Measurements from ENCODE around the gene RAB29.
"Not testable (repeated sequence)": the region's sequence is repeated elsewhere in the genome, so short reads cannot be mapped to it uniquely, and the experiment has no call there.

RAB29 gene

GRCh38 chr1:205775015-205775716, at the start of gene RAB29:
Gene RAB29, minus strand, starts transcription at chr1:205775482. Its CDS starts 526 bp downstream, at chr1:205774956.
- peak; percentile 84 for DNase-seq

DNA sequence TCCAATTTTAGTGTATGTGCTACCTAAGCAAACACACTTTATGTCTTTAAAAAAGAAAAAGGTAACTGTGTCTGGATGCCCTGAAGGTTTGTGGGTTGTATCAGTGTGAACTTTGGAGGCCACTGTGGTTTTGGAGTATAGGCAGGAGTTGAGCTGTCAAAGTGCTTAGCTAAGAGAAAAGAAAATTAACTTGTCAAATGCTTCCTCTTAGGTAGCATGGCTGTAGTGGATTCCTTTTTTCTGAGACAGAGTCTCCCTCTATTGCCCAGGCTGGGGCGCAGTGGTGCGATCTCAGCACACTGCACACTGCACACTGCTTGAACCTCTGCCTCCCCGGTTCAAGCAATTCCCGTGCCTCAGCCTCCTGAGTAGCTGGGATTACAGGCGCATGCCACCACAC, 48.9 kb upstream of the RAB29 start:
- DNase-seq, result no peak

DNA sequence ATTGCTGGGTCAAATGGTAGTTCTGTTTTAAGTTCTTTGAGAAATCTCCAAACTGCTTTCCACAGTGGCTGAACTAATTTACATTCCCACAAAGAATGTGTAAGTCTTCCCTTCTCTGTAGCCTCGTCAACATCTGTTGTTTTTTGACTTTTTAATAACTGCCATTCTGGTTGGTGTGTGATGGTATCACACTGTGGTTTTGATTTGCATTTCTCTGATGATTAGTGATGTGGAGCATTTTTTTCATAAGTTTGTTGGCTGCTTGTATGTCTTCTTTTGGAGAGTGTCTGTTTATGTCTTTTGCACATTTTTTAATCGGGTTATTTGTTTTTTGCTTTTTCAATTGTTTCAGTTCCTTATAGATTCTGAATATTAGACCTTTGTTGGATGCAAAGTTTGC, 48.0 kb upstream of the RAB29 start:
- DNase-seq, result not testable (repeated sequence)

- DNase-seq, result no peak
These were observed 47.1 kb upstream of the RAB29 start for GRCh38 chr1:205822397-205822796.

DNA sequence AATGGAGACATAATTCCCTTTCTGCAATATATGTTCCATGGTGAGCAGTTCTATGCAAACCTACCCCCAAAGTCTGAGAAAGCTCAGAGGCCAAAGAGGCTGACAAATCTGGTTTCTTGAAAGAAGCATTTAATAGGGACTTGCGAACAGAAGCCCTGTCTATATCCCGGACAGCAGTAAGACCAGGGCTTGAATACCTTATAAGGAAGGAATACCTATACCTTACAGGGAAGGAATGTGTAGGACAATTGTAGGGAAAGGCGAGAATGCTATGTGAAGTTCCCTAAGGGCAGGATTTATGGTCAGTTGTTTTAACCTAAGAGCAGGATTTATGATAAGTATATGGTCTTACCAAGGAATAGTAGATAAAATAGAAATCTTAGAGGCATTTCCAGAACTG, 42.7 kb upstream of the RAB29 start:
- DNase-seq, result no peak

DNA sequence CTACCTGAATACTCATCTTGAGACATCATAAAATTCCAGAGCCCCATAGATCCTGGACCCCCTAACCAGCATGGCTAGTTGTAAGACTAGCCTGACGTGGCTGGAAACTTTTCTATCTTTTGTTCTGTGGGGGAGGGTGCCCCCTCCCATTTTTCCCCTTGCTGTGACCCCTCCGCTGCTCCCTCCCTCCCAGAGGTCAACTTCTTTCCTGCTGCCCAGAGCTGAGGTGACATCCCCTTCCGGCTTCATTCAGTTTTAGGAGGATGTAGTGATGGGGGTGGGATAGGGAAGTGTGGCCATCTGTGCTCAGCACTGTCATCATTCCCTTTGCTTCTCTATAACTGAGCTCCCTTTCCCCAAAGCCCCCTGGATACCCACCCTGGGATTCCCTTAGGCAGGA, 42.1 kb upstream of the RAB29 start:
- DNase-seq, result no peak

- no peak for DNase-seq
These were observed 38.4 kb upstream of the RAB29 start for GRCh38 chr1:205813755-205814058.

- peak; percentile 91 for DNase-seq
These were observed 37.8 kb upstream of the RAB29 start, which contains the start of gene SLC41A1 for GRCh38 chr1:205812878-205813754. Gene SLC41A1, minus strand, starts transcription at chr1:205813198. Its CDS starts 2,757 bp downstream, at chr1:205810441.

DNA sequence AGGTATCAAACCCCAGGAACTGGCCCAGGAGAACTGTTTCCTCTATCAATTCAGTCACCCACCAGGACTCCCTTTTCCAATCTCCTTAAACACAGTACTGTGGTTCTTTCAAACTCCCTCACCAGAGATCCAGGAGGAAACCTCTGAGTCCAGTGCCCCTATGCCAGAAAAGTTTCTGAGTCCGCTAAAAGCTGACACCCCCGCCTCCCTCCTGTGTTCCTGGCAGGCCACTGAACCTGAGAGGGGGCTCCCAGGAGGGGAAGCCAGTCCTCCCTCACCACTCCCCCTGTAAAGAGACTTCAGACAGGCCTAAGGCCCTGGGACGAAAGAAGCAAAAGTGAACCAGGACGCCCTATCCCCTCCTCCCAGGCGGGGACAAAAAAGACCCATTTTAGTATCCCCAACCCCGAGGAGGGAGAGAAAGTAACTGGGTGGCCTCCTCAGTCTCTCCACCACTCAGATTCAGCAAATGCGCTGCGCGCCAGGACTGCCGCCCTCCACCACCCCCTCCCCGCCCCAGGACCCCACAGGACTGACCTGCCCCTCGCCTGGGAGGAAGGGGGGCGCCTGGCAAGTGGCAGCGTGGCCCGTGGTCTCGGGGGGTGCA, 37.1 kb upstream of the RAB29 start:
- peak; percentile 12 for DNase-seq

GRCh38 chr1:205811660-205812059, 36.4 kb upstream of the RAB29 start:
- no peak for DNase-seq

- DNase-seq, result no peak
These were observed 35.3 kb upstream of the RAB29 start for GRCh38 chr1:205810448-205811157.

DNA sequence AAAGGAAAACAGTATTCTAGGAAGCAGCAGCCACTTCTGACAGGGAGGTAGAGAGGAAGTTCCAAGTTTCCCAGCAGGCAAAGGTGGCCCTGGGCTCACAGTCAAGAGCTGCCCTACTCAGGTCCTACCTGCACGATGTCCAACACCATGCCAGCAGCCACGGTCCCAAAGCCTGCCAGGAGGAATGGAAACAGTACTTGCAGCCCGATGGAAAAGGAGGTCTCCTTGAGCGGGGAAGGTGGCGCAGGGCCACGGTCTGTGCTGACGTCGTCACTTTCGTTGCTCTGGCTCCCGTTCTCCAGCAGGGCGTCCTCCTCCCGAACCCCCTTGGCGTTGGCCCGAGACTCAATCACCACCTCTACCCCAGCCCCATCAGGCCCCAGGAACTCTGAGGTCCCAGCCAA, 34.7 kb upstream of the RAB29 start:
- DNase-seq, result no peak

- DNase-seq, result no peak
These were observed 34.2 kb upstream of the RAB29 start for GRCh38 chr1:205809469-205809868.

- DNase-seq, result peak; percentile 50
These were observed 29.9 kb upstream of the RAB29 start for GRCh38 chr1:205805082-205805711.

- no peak for DNase-seq
These were observed 29.3 kb upstream of the RAB29 start for GRCh38 chr1:205804605-205805004.

DNA sequence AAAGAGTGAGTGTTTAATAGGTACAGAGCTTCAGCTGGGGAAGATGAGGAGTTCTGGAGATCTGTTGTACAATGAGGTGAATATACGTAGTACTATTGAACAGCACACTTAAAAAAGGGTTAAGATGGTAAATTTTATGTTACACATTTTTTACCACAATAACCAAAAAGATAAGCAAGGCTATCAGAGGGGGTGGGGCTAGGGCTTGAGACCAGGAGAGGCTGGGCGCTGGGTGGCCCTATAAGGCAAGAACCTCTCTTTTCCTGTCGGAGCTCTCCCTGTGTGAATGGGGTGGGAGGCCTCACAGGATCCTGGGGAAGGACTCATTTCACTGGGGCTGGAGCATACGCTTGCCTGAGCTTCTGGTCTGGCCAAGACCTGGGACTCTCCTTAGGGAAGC, 28.7 kb upstream of the RAB29 start:
- DNase-seq, result no peak

- no peak for DNase-seq
These were observed 26.8 kb upstream of the RAB29 start for GRCh38 chr1:205802060-205802459.

GRCh38 chr1:205800981-205801703, 25.9 kb upstream of the RAB29 start:
- no peak for DNase-seq

- DNase-seq, result no peak
These were observed 25.1 kb upstream of the RAB29 start for GRCh38 chr1:205800427-205800826.

DNA sequence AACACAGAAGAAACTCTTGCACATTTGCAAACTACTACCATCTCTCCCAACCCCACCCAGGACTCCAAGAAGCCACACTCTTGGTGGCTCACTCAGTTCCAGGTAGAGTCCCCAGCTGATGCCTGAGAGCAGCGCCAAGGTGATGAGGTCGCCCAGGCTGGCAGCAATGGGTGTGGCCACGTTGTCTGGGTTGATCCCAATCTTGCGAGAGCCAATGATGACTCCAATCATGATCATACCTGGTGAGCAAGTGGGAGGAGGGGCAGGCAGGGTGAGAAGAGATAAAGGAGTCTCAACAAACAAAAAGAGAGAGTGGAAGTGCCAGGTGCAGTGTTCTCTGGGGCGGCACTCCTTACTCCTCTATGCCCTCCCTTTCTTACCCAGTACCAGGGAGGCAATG, 23.3 kb upstream of the RAB29 start:
- DNase-seq, result no peak

- no peak for DNase-seq
These were observed 21.9 kb upstream of the RAB29 start for GRCh38 chr1:205797168-205797567.
